HG03066 (cell line): Measurements from ENCODE around the gene GPHB5.

Experiments used
- ATAC-seq: cut with Tn5 transposase; IDR thresholded peaks from one replicate; pipeline ENCODE4 v1.9.1; 2021; ENCODE audit warnings: low read depth; ENCODE audit not compliant: unreplicated experiment

Gene GPHB5

DNA sequence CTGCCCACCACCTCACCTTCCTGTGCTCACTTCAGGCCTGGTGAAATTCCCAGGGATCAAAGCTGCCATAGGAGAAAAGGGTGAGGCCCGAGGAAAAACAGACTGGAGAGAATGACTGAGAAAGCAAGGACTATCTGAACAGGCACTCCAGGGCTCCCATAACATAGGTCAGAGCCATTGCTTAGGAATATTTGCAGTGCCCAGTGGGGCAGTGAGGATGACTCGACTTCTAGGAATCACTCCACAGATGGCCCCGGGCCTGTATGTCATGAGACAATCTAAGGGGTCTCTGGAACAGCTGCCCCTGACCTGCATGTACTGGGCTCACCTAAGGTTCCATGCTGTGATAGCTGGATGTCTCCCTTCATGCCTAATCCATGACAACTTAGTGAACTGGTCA lies 51.6 kb downstream of the GPHB5 start:
- ATAC-seq: no peak

DNA sequence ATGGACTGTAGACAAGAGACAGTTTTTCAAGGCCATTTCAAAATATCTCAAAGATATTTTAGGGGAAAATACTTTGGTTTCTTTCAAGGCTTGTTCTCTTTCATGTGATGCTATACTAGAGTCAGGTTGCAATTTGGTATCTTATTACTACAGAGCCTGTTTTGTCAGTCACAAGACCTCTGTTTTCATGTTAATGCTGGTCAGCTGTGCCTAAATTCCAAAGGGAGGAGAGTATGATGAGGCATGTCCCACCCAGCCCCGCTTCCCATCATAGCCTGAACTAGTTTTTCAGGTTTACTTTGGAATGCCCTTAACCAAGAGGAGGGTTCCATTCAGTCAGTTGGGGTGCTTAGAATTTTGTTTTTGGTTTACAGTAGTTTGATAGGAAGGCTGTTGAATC lies 52.6 kb downstream of the GPHB5 start:
- ATAC-seq: no peak
